ENCODE measurements around the gene ITPKC. TPM values are rescaled to one million over a fixed set of nuclear protein-coding genes. Genes with fewer than 3 reads are reported as not detected.

ITPKC gene
- total and polyA plus RNA-seq, 2 of the 13 experiments (the other 11 are each of a cell fraction or from before 2014, with no cell fraction given): 6.9 to 11.2 TPM

DNA sequence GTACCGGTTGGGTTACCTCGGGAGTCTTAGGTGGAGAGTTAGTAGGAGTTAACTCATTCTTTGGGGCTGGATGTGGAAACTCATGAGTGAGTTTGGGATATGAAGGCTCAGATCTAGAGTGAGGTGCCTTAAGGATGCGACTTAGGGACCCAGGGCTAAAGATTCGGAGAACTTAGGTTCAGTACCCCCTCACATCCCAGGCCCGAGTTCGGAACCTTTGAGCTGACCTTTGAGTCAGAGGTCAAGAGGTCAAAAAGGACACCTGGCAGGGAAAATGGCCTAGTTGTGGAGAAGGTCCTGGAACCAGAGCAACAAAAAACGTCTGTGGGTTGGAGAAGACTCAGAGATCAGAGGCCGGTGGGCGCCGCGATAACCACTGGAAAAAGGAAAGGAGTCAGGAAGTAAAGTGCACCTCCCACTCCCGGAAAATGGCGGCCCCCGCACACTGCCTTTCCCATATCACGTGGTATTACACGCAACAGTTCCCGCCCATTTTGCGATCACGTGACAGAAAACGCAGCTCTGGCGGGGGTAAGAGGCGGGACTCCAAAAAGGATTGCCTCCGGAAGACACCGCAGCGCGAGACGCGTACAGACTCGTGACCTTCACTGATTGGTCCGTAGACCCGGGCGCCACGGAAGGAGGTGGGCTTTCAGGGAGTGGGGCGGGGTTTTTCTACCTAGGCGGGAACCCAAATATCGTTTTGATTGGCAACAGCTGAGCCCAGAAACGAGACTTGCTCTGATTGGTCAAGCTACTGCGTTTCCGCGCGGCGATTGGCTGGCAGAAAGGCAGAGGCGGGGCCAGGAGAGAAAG is 33.4 kb downstream of the ITPKC start, which contains the start of gene ACTMAP (continued):
- TF ChIP-seq, protein P1, sequence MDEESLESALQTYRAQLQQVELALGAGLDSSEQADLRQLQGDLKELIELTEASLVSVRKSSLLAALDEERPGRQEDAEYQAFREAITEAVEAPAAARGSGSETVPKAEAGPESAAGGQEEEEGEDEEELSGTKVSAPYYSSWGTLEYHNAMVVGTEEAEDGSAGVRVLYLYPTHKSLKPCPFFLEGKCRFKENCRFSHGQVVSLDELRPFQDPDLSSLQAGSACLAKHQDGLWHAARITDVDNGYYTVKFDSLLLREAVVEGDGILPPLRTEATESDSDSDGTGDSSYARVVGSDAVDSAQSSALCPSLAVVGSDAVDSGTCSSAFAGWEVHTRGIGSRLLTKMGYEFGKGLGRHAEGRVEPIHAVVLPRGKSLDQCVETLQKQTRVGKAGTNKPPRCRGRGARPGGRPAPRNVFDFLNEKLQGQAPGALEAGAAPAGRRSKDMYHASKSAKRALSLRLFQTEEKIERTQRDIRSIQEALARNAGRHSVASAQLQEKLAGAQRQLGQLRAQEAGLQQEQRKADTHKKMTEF (CRISPR knock-in tag; IDR thresholded peaks at IDR 0.05): peak; percentile 19; the same call in 1 of the 2 replicates
- TF ChIP-seq, protein P2, sequence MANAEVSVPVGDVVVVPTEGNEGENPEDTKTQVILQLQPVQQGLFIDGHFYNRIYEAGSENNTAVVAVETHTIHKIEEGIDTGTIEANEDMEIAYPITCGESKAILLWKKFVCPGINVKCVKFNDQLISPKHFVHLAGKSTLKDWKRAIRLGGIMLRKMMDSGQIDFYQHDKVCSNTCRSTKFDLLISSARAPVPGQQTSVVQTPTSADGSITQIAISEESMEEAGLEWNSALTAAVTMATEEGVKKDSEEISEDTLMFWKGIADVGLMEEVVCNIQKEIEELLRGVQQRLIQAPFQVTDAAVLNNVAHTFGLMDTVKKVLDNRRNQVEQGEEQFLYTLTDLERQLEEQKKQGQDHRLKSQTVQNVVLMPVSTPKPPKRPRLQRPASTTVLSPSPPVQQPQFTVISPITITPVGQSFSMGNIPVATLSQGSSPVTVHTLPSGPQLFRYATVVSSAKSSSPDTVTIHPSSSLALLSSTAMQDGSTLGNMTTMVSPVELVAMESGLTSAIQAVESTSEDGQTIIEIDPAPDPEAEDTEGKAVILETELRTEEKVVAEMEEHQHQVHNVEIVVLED (CRISPR knock-in tag; IDR thresholded peaks at IDR 0.05; ENCODE audit: borderline replicate concordance): peak; percentile 85
- TF ChIP-seq KDM5A (IDR thresholded peaks at IDR 0.05; ENCODE audit: borderline replicate concordance, low read length): no peak
- peak; percentile 21; the same call in 1 of the 2 replicates for TF ChIP-seq SMAD3 (CRISPR knock-in tag; IDR thresholded peaks at IDR 0.05)
- TF ChIP-seq, protein P3, sequence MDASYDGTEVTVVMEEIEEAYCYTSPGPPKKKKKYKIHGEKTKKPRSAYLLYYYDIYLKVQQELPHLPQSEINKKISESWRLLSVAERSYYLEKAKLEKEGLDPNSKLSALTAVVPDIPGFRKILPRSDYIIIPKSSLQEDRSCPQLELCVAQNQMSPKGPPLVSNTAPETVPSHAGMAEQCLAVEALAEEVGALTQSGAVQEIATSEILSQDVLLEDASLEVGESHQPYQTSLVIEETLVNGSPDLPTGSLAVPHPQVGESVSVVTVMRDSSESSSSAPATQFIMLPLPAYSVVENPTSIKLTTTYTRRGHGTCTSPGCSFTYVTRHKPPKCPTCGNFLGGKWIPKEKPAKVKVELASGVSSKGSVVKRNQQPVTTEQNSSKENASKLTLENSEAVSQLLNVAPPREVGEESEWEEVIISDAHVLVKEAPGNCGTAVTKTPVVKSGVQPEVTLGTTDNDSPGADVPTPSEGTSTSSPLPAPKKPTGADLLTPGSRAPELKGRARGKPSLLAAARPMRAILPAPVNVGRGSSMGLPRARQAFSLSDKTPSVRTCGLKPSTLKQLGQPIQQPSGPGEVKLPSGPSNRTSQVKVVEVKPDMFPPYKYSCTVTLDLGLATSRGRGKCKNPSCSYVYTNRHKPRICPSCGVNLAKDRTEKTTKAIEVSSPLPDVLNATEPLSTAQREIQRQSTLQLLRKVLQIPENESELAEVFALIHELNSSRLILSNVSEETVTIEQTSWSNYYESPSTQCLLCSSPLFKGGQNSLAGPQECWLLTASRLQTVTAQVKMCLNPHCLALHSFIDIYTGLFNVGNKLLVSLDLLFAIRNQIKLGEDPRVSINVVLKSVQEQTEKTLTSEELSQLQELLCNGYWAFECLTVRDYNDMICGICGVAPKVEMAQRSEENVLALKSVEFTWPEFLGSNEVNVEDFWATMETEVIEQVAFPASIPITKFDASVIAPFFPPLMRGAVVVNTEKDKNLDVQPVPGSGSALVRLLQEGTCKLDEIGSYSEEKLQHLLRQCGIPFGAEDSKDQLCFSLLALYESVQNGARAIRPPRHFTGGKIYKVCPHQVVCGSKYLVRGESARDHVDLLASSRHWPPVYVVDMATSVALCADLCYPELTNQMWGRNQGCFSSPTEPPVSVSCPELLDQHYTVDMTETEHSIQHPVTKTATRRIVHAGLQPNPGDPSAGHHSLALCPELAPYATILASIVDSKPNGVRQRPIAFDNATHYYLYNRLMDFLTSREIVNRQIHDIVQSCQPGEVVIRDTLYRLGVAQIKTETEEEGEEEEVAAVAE (CRISPR knock-in tag; IDR thresholded peaks at IDR 0.05; ENCODE audit: borderline replicate concordance): peak; percentile 61; the same call in 1 of the 2 replicates
- no peak for TF ChIP-seq MBNL3 (CRISPR knock-in tag; conservative IDR thresholded peaks at IDR 0.05)
- no peak for TF ChIP-seq NFE2 (CRISPR knock-in tag; IDR thresholded peaks at IDR 0.05)
- no peak for TF ChIP-seq ZNF878 (CRISPR knock-in tag; IDR thresholded peaks at IDR 0.05)
- no peak for TF ChIP-seq ZNF354B (CRISPR knock-in tag; IDR thresholded peaks at IDR 0.05)
- TF ChIP-seq SNRNP70 (IDR thresholded peaks at IDR 0.05; ENCODE audit: low read depth, low read length): no peak
- peak; percentile 89 for TF ChIP-seq ATF1 (CRISPR knock-in tag; IDR thresholded peaks at IDR 0.05)
- TF ChIP-seq, protein P4, sequence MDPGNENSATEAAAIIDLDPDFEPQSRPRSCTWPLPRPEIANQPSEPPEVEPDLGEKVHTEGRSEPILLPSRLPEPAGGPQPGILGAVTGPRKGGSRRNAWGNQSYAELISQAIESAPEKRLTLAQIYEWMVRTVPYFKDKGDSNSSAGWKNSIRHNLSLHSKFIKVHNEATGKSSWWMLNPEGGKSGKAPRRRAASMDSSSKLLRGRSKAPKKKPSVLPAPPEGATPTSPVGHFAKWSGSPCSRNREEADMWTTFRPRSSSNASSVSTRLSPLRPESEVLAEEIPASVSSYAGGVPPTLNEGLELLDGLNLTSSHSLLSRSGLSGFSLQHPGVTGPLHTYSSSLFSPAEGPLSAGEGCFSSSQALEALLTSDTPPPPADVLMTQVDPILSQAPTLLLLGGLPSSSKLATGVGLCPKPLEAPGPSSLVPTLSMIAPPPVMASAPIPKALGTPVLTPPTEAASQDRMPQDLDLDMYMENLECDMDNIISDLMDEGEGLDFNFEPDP (CRISPR knock-in tag; conservative IDR thresholded peaks at IDR 0.05): no peak
- TF ChIP-seq ZNF83 (CRISPR knock-in tag; IDR thresholded peaks at IDR 0.05; ENCODE audit: borderline replicate concordance): no peak
- TF ChIP-seq PAWR (CRISPR knock-in tag; IDR thresholded peaks at IDR 0.05; ENCODE audit: borderline replicate concordance): no peak
- TF ChIP-seq ZNF335 (CRISPR knock-in tag; IDR thresholded peaks at IDR 0.05): no peak

Measured in HepG2 (cell line).